ENCODE results near the gene ERICH2. TPM values are rescaled to one million over a fixed set of nuclear protein-coding genes. Genes with fewer than 3 reads are reported as not detected.

Gene ERICH2
- total RNA-seq, 1 experiment from 2014 or later: 1.1 TPM

GRCh38 chr2:170828533-170828916 is 58.3 kb downstream of the ERICH2 start:
- DNase-seq (ENCODE audit: low spot score) (no peak), ATAC-seq (no peak)
- CTCF ChIA-PET: no interaction called here
- TF ChIP-seq CREB1 (CRISPR knock-in tag; IDR thresholded peaks at IDR 0.05) (no peak), ZNF263 (CRISPR knock-in tag; IDR thresholded peaks at IDR 0.05; ENCODE audit: low read depth) (peak; percentile 70)
- POLR2A ChIA-PET: no interaction called here
- peaks cover 9% of the 10 kb centered on the region for H3K4me1 Mint-ChIP-seq
- H3K4me3 Mint-ChIP-seq: no peak overlapping the region
- H3K9me3 Mint-ChIP-seq: no peaks in the 10 kb centered on the region
- H3K27ac Mint-ChIP-seq: no peak overlapping the region
- H3K36me3 Mint-ChIP-seq: no peaks in the 10 kb centered on the region
- peaks cover 63% of the 10 kb centered on the region for H3K27me3 Mint-ChIP-seq (ENCODE audit: low read depth)

GRCh38 chr2:170829036-170829435 is 58.9 kb downstream of the ERICH2 start:
- no peak for DNase-seq (ENCODE audit: low spot score)
- no peak for ATAC-seq
- H3K27ac Mint-ChIP-seq: no peak overlapping the region
- H3K4me1 Mint-ChIP-seq: peaks cover 7% of the 10 kb centered on the region
- CTCF ChIA-PET: no interaction called here
- H3K4me3 Mint-ChIP-seq: no peak overlapping the region
- no peaks in the 10 kb centered on the region for H3K9me3 Mint-ChIP-seq
- 0 out of 2 replicates have a peak, but pooled peaks have one; percentile 51 for TF ChIP-seq ZNF263 (CRISPR knock-in tag; IDR thresholded peaks at IDR 0.05; ENCODE audit: low read depth)
- TF ChIP-seq ARID4B (CRISPR knock-in tag; IDR thresholded peaks at IDR 0.05; ENCODE audit: borderline replicate concordance): no peak
- TF ChIP-seq E2F1 (CRISPR knock-in tag; IDR thresholded peaks at IDR 0.05): no peak
- no peak for TF ChIP-seq ZNF281 (CRISPR knock-in tag; IDR thresholded peaks at IDR 0.05)
- TF ChIP-seq HMGA2 (CRISPR knock-in tag; IDR thresholded peaks at IDR 0.05): no peak
- no peak for TF ChIP-seq CREB1 (CRISPR knock-in tag; IDR thresholded peaks at IDR 0.05)
- TF ChIP-seq NFATC4 (CRISPR knock-in tag; IDR thresholded peaks at IDR 0.05): no peak
- no peak for TF ChIP-seq TEAD1 (CRISPR knock-in tag; IDR thresholded peaks at IDR 0.05)
- no peaks in the 10 kb centered on the region for H3K36me3 Mint-ChIP-seq
- H3K27me3 Mint-ChIP-seq (ENCODE audit: low read depth): peaks cover 58% of the 10 kb centered on the region
- POLR2A ChIA-PET: no interaction called here

- no peak overlapping the region for H3K4me3 Mint-ChIP-seq
- no peaks in the 10 kb centered on the region for H3K9me3 Mint-ChIP-seq
- no peaks in the 10 kb centered on the region for H3K36me3 Mint-ChIP-seq
- ATAC-seq: no peak
- peaks cover 47% of the 10 kb centered on the region for H3K27me3 Mint-ChIP-seq (ENCODE audit: low read depth)
- no peak overlapping the region for H3K27ac Mint-ChIP-seq
- TF ChIP-seq ZNF121 (CRISPR knock-in tag; IDR thresholded peaks at IDR 0.05) (no peak), NFYB (CRISPR knock-in tag; conservative IDR thresholded peaks at IDR 0.05; ENCODE audit: low read depth) (no peak), FOXP1 (CRISPR knock-in tag; IDR thresholded peaks at IDR 0.05; ENCODE audit: borderline replicate concordance) (no peak), HMGA2 (CRISPR knock-in tag; IDR thresholded peaks at IDR 0.05) (no peak)
- ChIA-PET POLR2A (no interaction called here), CTCF (interaction anchor here (1.0 kb wide), 1 partner anchor 15 kb away, joined by 4 read pairs; no protein-coding TSS in a partner anchor)
- H3K4me1 Mint-ChIP-seq: no peaks in the 10 kb centered on the region; the same call in 1 of the 2 replicates
- no peak for DNase-seq (ENCODE audit: low spot score)
Observed at GRCh38 chr2:170830166-170830565, 60.0 kb downstream of the ERICH2 start.

- Mint-ChIP-seq H3K27ac (no peak overlapping the region), H3K36me3 (no peaks in the 10 kb centered on the region), H3K4me3 (no peak overlapping the region), H3K9me3 (no peaks in the 10 kb centered on the region), H3K27me3 (ENCODE audit: low read depth) (peaks cover 38% of the 10 kb centered on the region), H3K4me1 (no peaks in the 10 kb centered on the region)
- no peak for ATAC-seq
- ChIA-PET POLR2A (no interaction called here), CTCF (interaction anchor here (1.1 to 4.0 kb wide), 2 partner anchors 14 to 507 kb away, joined by 3 to 22 read pairs; no protein-coding TSS in a partner anchor)
- no peak for DNase-seq (ENCODE audit: low spot score)
- TF ChIP-seq ATF3 (CRISPR knock-in tag; conservative IDR thresholded peaks at IDR 0.05) (no peak), SP1 (CRISPR knock-in tag; conservative IDR thresholded peaks at IDR 0.05) (no peak), ARID4B (CRISPR knock-in tag; IDR thresholded peaks at IDR 0.05; ENCODE audit: borderline replicate concordance) (no peak)
Observed at GRCh38 chr2:170831115-170831514, 60.9 kb downstream of the ERICH2 start.

Measured in WTC11 (cell line).